HepG2 (cell line): ENCODE data around the gene ZMYND8. TPM values are rescaled to one million over a fixed set of nuclear protein-coding genes. Genes with fewer than 3 reads are reported as not detected.

Source experiments
- EP300 ChIP-seq, 3 experiments: sonication (generic) in 1 of 3; formaldehyde crosslinking in 1 of 3; IDR thresholded peaks; 2 replicates each; pipeline versions ENCODE4 v1.5.1 to v1.6.1; 2011 to 2020; ENCODE audit warnings: low read depth in 2 of 3, low read length in 2 of 3, borderline replicate concordance in 1 of 3, improper control_type of control experiment in 1 of 3, mild to moderate bottlenecking in 1 of 3, missing genetic modification reagents in 1 of 3, moderate library complexity in 1 of 3
- JUND ChIP-seq: sonication (generic); formaldehyde crosslinking; IDR thresholded peaks from 2 replicates; pipeline ENCODE4 v1.8.0; 2022; ENCODE audit warnings: mild to moderate bottlenecking, missing genetic modification reagents
- MAFK ChIP-seq, 2 experiments: IDR thresholded peaks in 1 of 2; conservative IDR thresholded peaks in 1 of 2; 2 replicates each; pipeline ENCODE4 v1.6.1; 2011; ENCODE audit warnings: improper control_type of control experiment in 2 of 2, low read length in 2 of 2
- MED13 ChIP-seq: sonication (generic); formaldehyde crosslinking; IDR thresholded peaks from 2 replicates; pipeline ENCODE4 v1.5.0; 2020; ENCODE audit warnings: missing genetic modification reagents
- ZNF569 ChIP-seq: sonication (generic); formaldehyde crosslinking; IDR thresholded peaks from 2 replicates; pipeline ENCODE4 v1.5.0; 2020; ENCODE audit warnings: mild to moderate bottlenecking, missing genetic modification reagents, moderate library complexity, borderline replicate concordance
- polyA plus RNA-seq, 8 experiments: library from polyadenylated mRNA; depleted of rRNA in 3 of 8; stranded (reverse) in 7 of 8; unstranded in 1 of 8; fragments of >200 nt; fragmentation: Illumina TruSeq in 4 of 8; extraction: Trizol in 4 of 8; gene quantifications; 2 replicates each; pipeline versions ENCODE4 v1.2.1 to v1.2.3, GENCODE V29; 2011 to 2016; ENCODE audit warnings: low read depth in 4 of 8, missing spikeins in 1 of 8, mixed read lengths in 1 of 8; ENCODE audit not compliant: insufficient read depth in 1 of 8
- total RNA-seq, 5 experiments: library from RNA; depleted of rRNA; stranded (reverse); fragments of >200 nt; fragmentation: Illumina TruSeq; extraction: Trizol; gene quantifications; 2 replicates each; pipeline ENCODE4 v1.2.3, GENCODE V29; 2016; ENCODE audit warnings: low read depth in 1 of 5
- TF ChIP-seq, protein P1 (sequence below): sonication (generic); formaldehyde crosslinking; IDR thresholded peaks from 2 replicates; pipeline ENCODE4 v1.4.0; 2020; ENCODE audit warnings: missing genetic modification reagents
- TF ChIP-seq, protein P2 (sequence below): sonication (generic); formaldehyde crosslinking; IDR thresholded peaks from 2 replicates; pipeline ENCODE4 v1.8.1; 2023; ENCODE audit warnings: missing genetic modification reagents, mild to moderate bottlenecking, borderline replicate concordance
- TF ChIP-seq, protein P3 (sequence below): sonication (generic); formaldehyde crosslinking; IDR thresholded peaks from 2 replicates; pipeline ENCODE4 v1.8.1; 2023; ENCODE audit warnings: missing genetic modification reagents, inconsistent platforms, borderline replicate concordance
- TF ChIP-seq, protein P4 (sequence below): sonication (generic); formaldehyde crosslinking; IDR thresholded peaks from 2 replicates; pipeline ENCODE4 v1.4.0; 2020; ENCODE audit warnings: mild to moderate bottlenecking, missing genetic modification reagents

Gene ZMYND8
- total and polyA plus RNA-seq, 2 of the 13 experiments (the other 11 are each of a cell fraction or from before 2014, with no cell fraction given) = 53.9 to 84.7 TPM

DNA sequence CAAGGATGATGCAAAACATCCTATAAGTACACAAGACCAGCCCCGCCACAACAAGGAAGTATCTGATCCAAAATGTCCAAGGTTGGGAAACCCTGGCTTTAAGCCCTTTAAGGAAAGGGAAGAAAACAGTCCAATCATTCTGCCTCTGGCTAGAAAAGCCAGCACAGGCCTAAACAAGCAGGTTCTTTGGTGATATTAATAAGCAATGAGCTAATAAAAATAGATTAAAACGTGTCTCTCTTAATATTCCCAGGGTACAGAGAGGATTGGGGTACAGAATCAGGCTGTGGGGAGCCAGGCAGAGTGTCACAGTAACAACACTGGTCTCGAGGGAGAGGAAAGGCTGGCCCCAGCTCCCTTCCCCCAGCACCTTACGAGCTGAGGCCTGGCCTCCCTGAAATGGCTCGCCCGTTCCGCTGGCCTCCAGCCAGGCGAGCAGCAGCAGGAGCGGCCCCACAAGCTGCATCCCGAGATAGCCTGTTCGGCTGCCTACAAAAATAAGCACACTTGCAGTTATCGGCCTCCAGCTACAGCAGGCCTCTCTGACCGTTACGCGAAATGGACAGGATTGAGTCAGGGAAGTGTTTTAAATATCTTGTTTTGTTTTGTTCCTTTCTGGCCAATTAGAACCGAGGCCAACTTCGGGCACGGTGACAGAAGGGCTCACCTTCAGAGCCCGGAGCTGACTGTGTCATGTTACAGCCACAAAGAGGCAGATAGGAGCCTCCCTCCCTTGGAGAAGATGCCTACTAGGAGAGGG, 4.0 kb upstream of the ZMYND8 start (continued):
- TF ChIP-seq, protein P1, sequence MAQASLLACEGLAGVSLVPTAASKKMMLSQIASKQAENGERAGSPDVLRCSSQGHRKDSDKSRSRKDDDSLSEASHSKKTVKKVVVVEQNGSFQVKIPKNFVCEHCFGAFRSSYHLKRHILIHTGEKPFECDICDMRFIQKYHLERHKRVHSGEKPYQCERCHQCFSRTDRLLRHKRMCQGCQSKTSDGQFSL = 0 out of 2 replicates have a peak, but pooled peaks have one; percentile 30
- TF ChIP-seq, protein P2, sequence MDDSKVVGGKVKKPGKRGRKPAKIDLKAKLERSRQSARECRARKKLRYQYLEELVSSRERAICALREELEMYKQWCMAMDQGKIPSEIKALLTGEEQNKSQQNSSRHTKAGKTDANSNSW = peak; percentile 85; the same call in 1 of the 2 replicates
- peak; percentile 55 to 61; a peak in 2 of 4 replicates for TF ChIP-seq EP300 (IDR thresholded peaks at IDR 0.05; ENCODE audit: low read depth in 2 of 2, low read length in 2 of 2)
- TF ChIP-seq EP300 (CRISPR knock-in tag; IDR thresholded peaks at IDR 0.05; ENCODE audit: borderline replicate concordance) = 0 out of 2 replicates have a peak, but pooled peaks have one; percentile 14
- peak in 1 of 2 experiments; percentile 62; a peak in 3 of 4 replicates for TF ChIP-seq MAFK (conservative IDR thresholded peaks at IDR 0.05 in 1 of 2, IDR thresholded peaks at IDR 0.05 in 1 of 2; ENCODE audit: low read length in 2 of 2)
- TF ChIP-seq, protein P3, sequence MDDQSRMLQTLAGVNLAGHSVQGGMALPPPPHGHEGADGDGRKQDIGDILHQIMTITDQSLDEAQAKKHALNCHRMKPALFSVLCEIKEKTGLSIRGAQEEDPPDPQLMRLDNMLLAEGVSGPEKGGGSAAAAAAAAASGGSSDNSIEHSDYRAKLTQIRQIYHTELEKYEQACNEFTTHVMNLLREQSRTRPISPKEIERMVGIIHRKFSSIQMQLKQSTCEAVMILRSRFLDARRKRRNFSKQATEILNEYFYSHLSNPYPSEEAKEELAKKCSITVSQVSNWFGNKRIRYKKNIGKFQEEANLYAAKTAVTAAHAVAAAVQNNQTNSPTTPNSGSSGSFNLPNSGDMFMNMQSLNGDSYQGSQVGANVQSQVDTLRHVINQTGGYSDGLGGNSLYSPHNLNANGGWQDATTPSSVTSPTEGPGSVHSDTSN (CRISPR knock-in tag) = 0 out of 2 replicates have a peak, but pooled peaks have one; percentile 23
- TF ChIP-seq MED13 (CRISPR knock-in tag) = peak; percentile 88; the same call in 1 of the 2 replicates
- 0 out of 2 replicates have a peak, but pooled peaks have one; percentile 9 for TF ChIP-seq JUND (CRISPR knock-in tag)
- TF ChIP-seq, protein P4, sequence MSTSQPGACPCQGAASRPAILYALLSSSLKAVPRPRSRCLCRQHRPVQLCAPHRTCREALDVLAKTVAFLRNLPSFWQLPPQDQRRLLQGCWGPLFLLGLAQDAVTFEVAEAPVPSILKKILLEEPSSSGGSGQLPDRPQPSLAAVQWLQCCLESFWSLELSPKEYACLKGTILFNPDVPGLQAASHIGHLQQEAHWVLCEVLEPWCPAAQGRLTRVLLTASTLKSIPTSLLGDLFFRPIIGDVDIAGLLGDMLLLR (CRISPR knock-in tag) = peak; percentile 73; the same call in 1 of the 2 replicates
- 0 out of 2 replicates have a peak, but pooled peaks have one; percentile 48 for TF ChIP-seq ZNF569 (CRISPR knock-in tag)
